ENCODE results near the gene PDLIM5. TPM values are rescaled to one million over a fixed set of nuclear protein-coding genes. Genes with fewer than 3 reads are reported as not detected.

Gene PDLIM5
- total RNA-seq, 2 donors from 2014 or later: 17.6 to 21.4 TPM

DNA sequence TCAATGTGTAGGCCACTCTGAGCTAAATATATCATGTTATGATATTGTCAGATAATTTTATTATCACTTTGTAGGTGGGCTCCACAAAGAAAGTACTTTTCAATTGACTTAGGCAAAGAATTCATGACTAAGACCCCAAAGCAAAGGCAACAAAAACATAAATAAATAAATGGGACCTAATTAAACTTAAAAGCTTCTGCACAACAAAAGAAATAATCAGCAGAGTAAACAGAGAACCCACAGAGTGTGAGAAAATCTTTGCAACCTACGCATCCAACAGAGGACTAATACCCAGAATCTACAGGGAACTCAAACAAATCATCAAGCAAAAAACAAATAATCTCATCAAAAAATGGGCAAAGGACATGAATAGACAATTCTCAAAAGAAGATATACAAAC, 15.2 kb upstream of the PDLIM5 start:
- Mint-ChIP-seq H3K27ac (no peak overlapping the region), H3K36me3 (ENCODE audit: insufficient read depth in 2 of 2) (no peaks in the 10 kb centered on the region), H3K27me3 (ENCODE audit: low read depth) (no peaks in the 10 kb centered on the region), H3K4me1 (ENCODE audit: low read depth) (no peaks in the 10 kb centered on the region), H3K4me3 (no peak overlapping the region), H3K9me3 (no peaks in the 10 kb centered on the region)
- DNase-seq (no peak), ATAC-seq (replicated peaks in 1 of 2) (no peak)

GRCh38 chr4:94439606-94440005, 12.1 kb upstream of the PDLIM5 start:
- H3K36me3 Mint-ChIP-seq (ENCODE audit: insufficient read depth in 2 of 2): no peaks in the 10 kb centered on the region
- H3K4me3 Mint-ChIP-seq: no peak overlapping the region
- no peak for DNase-seq
- no peaks in the 10 kb centered on the region for H3K27me3 Mint-ChIP-seq (ENCODE audit: low read depth)
- no peaks in the 10 kb centered on the region for H3K9me3 Mint-ChIP-seq
- ATAC-seq (replicated peaks in 1 of 2): no peak
- H3K4me1 Mint-ChIP-seq (ENCODE audit: low read depth): no peaks in the 10 kb centered on the region
- H3K27ac Mint-ChIP-seq: no peak overlapping the region

DNA sequence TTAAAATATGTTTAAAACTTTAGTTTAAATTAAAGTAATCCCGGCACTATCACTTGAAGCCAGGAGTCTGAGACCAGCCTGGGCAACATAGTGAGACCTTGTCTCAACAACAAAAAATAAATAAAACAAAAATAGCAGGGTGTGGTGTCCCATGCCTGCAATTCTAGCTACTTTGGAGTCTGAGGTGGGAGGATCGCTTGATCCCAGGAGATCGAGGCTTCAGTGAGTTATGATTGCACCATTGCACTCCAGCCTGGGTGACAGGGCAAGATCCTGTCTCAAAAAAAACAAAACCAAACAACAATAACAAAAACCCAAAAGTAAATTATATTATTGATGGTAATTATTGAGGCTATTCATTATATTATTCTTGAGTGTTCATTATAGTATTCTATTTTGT, 9.9 kb upstream of the PDLIM5 start:
- no peak overlapping the region for H3K4me3 Mint-ChIP-seq
- H3K9me3 Mint-ChIP-seq: no peaks in the 10 kb centered on the region
- H3K27me3 Mint-ChIP-seq (ENCODE audit: low read depth): peaks cover 6% of the 10 kb centered on the region
- H3K27ac Mint-ChIP-seq: no peak overlapping the region
- no peak for DNase-seq
- no peak for ATAC-seq (replicated peaks in 1 of 2)
- H3K4me1 Mint-ChIP-seq (ENCODE audit: low read depth): no peaks in the 10 kb centered on the region
- no peaks in the 10 kb centered on the region for H3K36me3 Mint-ChIP-seq (ENCODE audit: insufficient read depth in 2 of 2)

DNA sequence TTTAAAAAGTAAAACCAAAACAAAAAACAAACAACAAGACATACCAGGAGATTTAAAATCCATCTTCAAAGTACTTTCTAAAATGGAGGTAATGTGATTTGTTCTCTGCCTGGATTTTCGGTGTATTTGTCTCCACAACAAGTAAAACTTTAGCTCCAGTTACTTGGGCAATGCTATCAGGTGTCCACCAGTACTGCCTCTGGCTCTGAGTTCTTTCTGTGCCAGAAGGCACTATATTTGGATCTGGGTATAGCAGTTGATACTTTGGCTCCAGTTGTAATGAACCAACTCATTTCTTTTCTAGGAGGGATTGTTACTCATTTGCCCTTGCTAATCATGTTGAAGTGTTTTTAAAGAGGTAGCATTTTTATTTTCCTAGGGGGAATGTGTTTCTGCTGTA, 9.5 kb upstream of the PDLIM5 start:
- no peak overlapping the region for H3K27ac Mint-ChIP-seq
- no peaks in the 10 kb centered on the region for H3K36me3 Mint-ChIP-seq (ENCODE audit: insufficient read depth in 2 of 2)
- H3K27me3 Mint-ChIP-seq (ENCODE audit: low read depth): peaks cover 10% of the 10 kb centered on the region
- no peaks in the 10 kb centered on the region for H3K9me3 Mint-ChIP-seq
- no peak for ATAC-seq (replicated peaks in 1 of 2)
- no peak overlapping the region for H3K4me3 Mint-ChIP-seq
- DNase-seq: no peak
- H3K4me1 Mint-ChIP-seq (ENCODE audit: low read depth): no peaks in the 10 kb centered on the region

GRCh38 chr4:94446386-94446785, 5.4 kb upstream of the PDLIM5 start:
- no peaks in the 10 kb centered on the region for H3K36me3 Mint-ChIP-seq (ENCODE audit: insufficient read depth in 2 of 2)
- ATAC-seq (replicated peaks in 1 of 2): no peak

GRCh38 chr4:94447754-94448411, 3.9 kb upstream of the PDLIM5 start:
- peaks cover 27% of the 10 kb centered on the region for H3K27me3 Mint-ChIP-seq (ENCODE audit: low read depth)
- ATAC-seq (replicated peaks in 1 of 2) (no peak), DNase-seq (no peak)
- no peaks in the 10 kb centered on the region for H3K9me3 Mint-ChIP-seq
- H3K4me1 Mint-ChIP-seq (ENCODE audit: low read depth): peaks cover 11% of the 10 kb centered on the region
- no peak overlapping the region for H3K27ac Mint-ChIP-seq
- H3K4me3 Mint-ChIP-seq: no peak overlapping the region
- H3K36me3 Mint-ChIP-seq (ENCODE audit: insufficient read depth in 2 of 2): peaks cover 0 to 2% of the 10 kb centered on the region in 2 donors

More at GRCh38 chr4:94446386-94446785, 5.4 kb upstream of the PDLIM5 start:
- no peak overlapping the region for H3K27ac Mint-ChIP-seq
- no peak for DNase-seq
- H3K9me3 Mint-ChIP-seq: no peaks in the 10 kb centered on the region
- H3K4me1 Mint-ChIP-seq (ENCODE audit: low read depth): peaks cover 5% of the 10 kb centered on the region
- H3K27me3 Mint-ChIP-seq (ENCODE audit: low read depth): peaks cover 27% of the 10 kb centered on the region
- H3K4me3 Mint-ChIP-seq: no peak overlapping the region

- H3K9me3 Mint-ChIP-seq: no peaks in the 10 kb centered on the region
- H3K4me1 Mint-ChIP-seq (ENCODE audit: low read depth): peaks cover 17% of the 10 kb centered on the region
- H3K4me3 Mint-ChIP-seq: no peak overlapping the region
- peaks cover 0 to 2% of the 10 kb centered on the region in 2 donors for H3K36me3 Mint-ChIP-seq (ENCODE audit: insufficient read depth in 2 of 2)
- H3K27me3 Mint-ChIP-seq (ENCODE audit: low read depth): peaks cover 27% of the 10 kb centered on the region
- no peak overlapping the region for H3K27ac Mint-ChIP-seq
- ATAC-seq (replicated peaks in 1 of 2) (no peak), DNase-seq (no peak)
Measured at GRCh38 chr4:94448815-94449375, 2.8 kb upstream of the PDLIM5 start.

DNA sequence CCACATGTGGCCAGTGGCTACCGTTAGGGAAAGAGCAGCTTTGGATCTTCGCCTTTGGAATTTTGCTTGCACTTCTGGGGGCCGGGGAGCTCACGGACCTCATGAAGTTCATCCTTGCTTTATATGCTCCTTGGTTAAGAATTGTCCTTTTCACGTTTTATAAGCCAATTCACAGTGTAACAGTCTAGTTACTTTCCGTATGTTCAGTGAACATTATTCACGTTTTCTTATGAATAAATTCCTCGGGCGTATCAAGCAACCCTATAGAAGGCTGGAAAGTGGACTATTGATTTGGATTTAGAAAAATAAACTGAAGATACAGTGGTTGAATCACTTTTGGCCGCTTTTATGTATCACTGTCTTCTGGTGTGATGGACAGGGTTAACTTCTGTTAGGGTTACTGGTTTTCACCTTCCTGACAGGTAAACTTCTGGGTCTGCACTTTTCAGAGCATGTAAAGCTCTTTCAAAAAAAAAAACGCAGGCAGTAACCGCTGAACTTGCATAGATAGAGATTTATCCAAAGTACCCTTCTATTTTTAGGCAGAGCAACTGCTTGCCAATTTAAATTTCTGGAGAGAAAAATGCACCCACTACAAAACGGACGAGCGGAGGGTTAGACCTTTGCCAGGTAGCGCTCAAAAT, 569 bp upstream of the PDLIM5 start:
- Mint-ChIP-seq H3K36me3 (ENCODE audit: insufficient read depth in 2 of 2) (peaks cover 0 to 2% of the 10 kb centered on the region in 2 donors), H3K27ac (no peak overlapping the region), H3K4me1 (ENCODE audit: low read depth) (peaks cover 22% of the 10 kb centered on the region), H3K9me3 (no peaks in the 10 kb centered on the region), H3K27me3 (ENCODE audit: low read depth) (peaks cover 27% of the 10 kb centered on the region), H3K4me3 (peak overlapping the region; percentile 90 to 99)
- DNase-seq: no peak
- ATAC-seq (replicated peaks in 1 of 2): no peak

DNA sequence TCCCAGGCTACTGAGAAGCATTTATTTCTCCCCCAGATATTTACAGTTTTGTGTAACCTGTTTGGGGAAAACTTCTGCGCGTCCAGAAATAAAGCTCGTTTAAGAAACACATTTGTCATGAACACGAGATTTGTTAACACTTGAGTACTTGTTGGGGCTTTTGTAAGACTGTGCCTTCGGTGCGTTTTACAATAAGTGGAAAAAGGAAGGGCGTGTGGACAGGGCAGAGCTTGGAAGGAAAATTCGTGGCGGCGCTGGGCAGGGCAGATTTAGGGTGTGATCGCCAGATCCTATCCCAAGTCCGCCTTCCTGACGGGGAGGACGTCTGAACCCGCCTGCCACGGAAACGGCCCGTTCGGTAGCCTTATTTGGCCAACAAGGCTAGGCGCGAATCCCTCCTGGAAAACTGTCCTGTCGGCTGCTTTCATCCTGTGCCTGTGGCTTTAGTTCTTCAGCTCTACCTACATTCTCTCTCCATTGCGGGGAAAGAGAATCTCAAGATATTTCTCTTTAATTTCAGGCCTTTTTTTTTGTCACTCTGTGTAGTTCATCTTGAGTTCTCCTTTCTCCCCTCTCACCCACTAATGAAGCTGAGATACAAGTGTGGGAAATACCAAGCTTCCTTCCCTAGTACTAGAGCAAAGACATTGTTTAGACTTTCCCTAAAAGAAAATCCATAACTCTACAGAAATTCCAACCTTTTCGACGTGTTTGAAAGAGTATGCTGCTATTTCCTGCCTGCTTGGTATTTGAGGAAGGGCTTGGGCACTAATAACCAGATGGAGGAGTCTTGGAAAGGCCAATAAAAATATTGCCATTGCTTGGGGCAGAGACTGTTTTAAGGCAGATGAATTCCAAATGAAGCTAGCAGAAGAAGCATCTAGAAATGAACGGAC, 982 bp downstream of the PDLIM5 start:
- H3K27ac Mint-ChIP-seq: no peak overlapping the region
- H3K4me3 Mint-ChIP-seq: peak overlapping the region; percentile 90 to 99
- ATAC-seq (replicated peaks in 1 of 2) (no peak), DNase-seq (peak; percentile 15 to 18)
- no peaks in the 10 kb centered on the region for H3K9me3 Mint-ChIP-seq
- H3K36me3 Mint-ChIP-seq (ENCODE audit: insufficient read depth in 2 of 2): peaks cover 0 to 2% of the 10 kb centered on the region in 2 donors
- peaks cover 12% of the 10 kb centered on the region for H3K27me3 Mint-ChIP-seq (ENCODE audit: low read depth)
- peaks cover 22% of the 10 kb centered on the region for H3K4me1 Mint-ChIP-seq (ENCODE audit: low read depth)

DNA sequence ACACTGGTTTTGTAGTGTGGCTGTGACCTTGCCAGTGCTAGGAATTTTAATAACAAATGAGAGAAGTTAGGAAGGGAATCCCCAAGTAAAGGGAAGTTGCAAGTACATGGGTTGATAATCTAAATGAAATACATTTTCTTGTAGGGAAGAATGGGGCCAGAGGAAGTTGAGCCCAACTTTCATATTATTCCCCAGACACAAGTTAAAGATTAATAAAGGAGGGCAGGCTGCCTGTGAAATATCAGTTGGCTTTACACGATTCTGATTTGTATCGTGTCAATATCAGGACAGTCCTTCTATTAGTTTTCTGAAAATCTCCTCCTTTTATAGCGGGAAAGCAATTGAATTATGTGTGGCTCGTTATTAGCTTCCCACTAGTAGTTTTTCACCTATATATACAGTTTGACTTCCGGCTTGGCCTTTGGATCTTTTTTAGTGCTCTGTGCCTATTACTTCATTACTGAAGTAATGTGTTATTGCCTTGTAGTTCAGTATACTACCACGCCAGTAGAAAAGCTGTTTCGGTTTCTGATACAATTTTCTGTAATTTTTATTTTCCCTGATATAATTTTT, 1.7 kb downstream of the PDLIM5 start:
- H3K36me3 Mint-ChIP-seq (ENCODE audit: insufficient read depth in 2 of 2): peaks cover 0 to 2% of the 10 kb centered on the region in 2 donors
- DNase-seq (no peak), ATAC-seq (replicated peaks in 1 of 2) (no peak)
- no peak overlapping the region for H3K27ac Mint-ChIP-seq
- H3K4me1 Mint-ChIP-seq (ENCODE audit: low read depth): peaks cover 22% of the 10 kb centered on the region
- peaks cover 6% of the 10 kb centered on the region for H3K27me3 Mint-ChIP-seq (ENCODE audit: low read depth)
- H3K9me3 Mint-ChIP-seq: no peaks in the 10 kb centered on the region
- peak overlapping the region; percentile 90 to 99 for H3K4me3 Mint-ChIP-seq

- peaks cover 26% of the 10 kb centered on the region for H3K4me1 Mint-ChIP-seq (ENCODE audit: low read depth)
- H3K4me3 Mint-ChIP-seq: no peak overlapping the region
- H3K36me3 Mint-ChIP-seq (ENCODE audit: insufficient read depth in 2 of 2): peaks cover 0 to 2% of the 10 kb centered on the region in 2 donors
- DNase-seq (no peak), ATAC-seq (replicated peaks in 1 of 2) (no peak)
- H3K9me3 Mint-ChIP-seq: no peaks in the 10 kb centered on the region
- H3K27ac Mint-ChIP-seq: no peak overlapping the region
- no peaks in the 10 kb centered on the region for H3K27me3 Mint-ChIP-seq (ENCODE audit: low read depth)
Measured at GRCh38 chr4:94454405-94454804, 2.7 kb downstream of the PDLIM5 start.

- Mint-ChIP-seq H3K4me3 (no peak overlapping the region), H3K4me1 (ENCODE audit: low read depth) (peaks cover 30% of the 10 kb centered on the region), H3K9me3 (no peaks in the 10 kb centered on the region), H3K27ac (no peak overlapping the region), H3K27me3 (ENCODE audit: low read depth) (no peaks in the 10 kb centered on the region), H3K36me3 (ENCODE audit: insufficient read depth in 2 of 2) (peaks cover 0 to 2% of the 10 kb centered on the region in 2 donors)
- DNase-seq: no peak
- no peak for ATAC-seq (replicated peaks in 1 of 2)
Measured at GRCh38 chr4:94455081-94455480, 3.3 kb downstream of the PDLIM5 start.

All from activated T-cell treated with anti-CD3 and anti-CD28 coated beads, Interleukin-2, amount 50 U/mL, for 72 hours (primary cell).